Measurements from ENCODE around the gene B4GALT2. TPM values are rescaled to one million over a fixed set of nuclear protein-coding genes. Genes with fewer than 3 reads are reported as not detected.

Gene B4GALT2
- polyA plus RNA-seq, 1 of the 3 experiments (the other 2 are of a cell fraction): 48.0 TPM

GRCh38 chr1:43965316-43965715 is 13.7 kb upstream of the B4GALT2 start:
- Histone ChIP-seq H3K9me3 (no peaks in the 10 kb centered on the region), H3F3A (replicated peaks; ENCODE audit: insufficient read depth) (peaks cover 9% of the 10 kb centered on the region), H3K27ac (ENCODE audit: low read depth in 2 of 2, low read length in 1 of 2) (no peak overlapping the region), H3K36me3 (replicated peaks in 1 of 2; ENCODE audit: control insufficient read depth in 1 of 2, insufficient read depth in 2 of 2, low read length in 1 of 2) (peaks cover 0 to 39% of the 10 kb centered on the region in 2 experiments), H3K9ac (no peak overlapping the region), H3K4me3 (ENCODE audit: low read depth in 2 of 2, low read length in 1 of 2) (no peak overlapping the region), H3K27me3 (ENCODE audit: insufficient read depth) (no peaks in the 10 kb centered on the region), H3K79me2 (ENCODE audit: insufficient read depth) (peaks cover 4% of the 10 kb centered on the region), H3K9me2 (no peaks in the 10 kb centered on the region), H2AFZ (ENCODE audit: low read depth) (no peak overlapping the region), H3K4me1 (ENCODE audit: control insufficient read depth in 1 of 2, insufficient read depth in 2 of 2, low read depth in 1 of 2, low read length in 1 of 2) (peaks cover 0 to 2% of the 10 kb centered on the region in 2 experiments; a peak in 1 of 4 replicates), H4K20me1 (ENCODE audit: insufficient read depth) (no peaks in the 10 kb centered on the region), H3K4me2 (no peak overlapping the region)
- TF ChIP-seq USF2 (IDR thresholded peaks at IDR 0.05; ENCODE audit: borderline replicate concordance, low read depth, low read length) (no peak), PBX3 (IDR thresholded peaks at IDR 0.05) (no peak)
- ChIA-PET POLR2A (no interaction called here), CTCF (no interaction called here)
- WGBS (ENCODE audit: low lambda C conversion rate): 92% methylated on average over 2 of the region's 3 CpGs
- DNase-seq: no peak

GRCh38 chr1:43968348-43968948 is 10.6 kb upstream of the B4GALT2 start:
- no peaks in the 10 kb centered on the region for H4K20me1 ChIP-seq (ENCODE audit: insufficient read depth)
- H3K27me3 ChIP-seq (ENCODE audit: insufficient read depth): no peaks in the 10 kb centered on the region
- H3K36me3 ChIP-seq (replicated peaks in 1 of 2; ENCODE audit: control insufficient read depth in 1 of 2, insufficient read depth in 2 of 2, low read length in 1 of 2): peaks cover 0 to 38% of the 10 kb centered on the region in 2 experiments
- peaks cover 0 to 14% of the 10 kb centered on the region in 2 experiments; a peak in 1 of 4 replicates for H3K4me1 ChIP-seq (ENCODE audit: control insufficient read depth in 1 of 2, insufficient read depth in 2 of 2, low read depth in 1 of 2, low read length in 1 of 2)
- no peaks in the 10 kb centered on the region for H3K9me2 ChIP-seq
- H3K79me2 ChIP-seq (ENCODE audit: insufficient read depth): peaks cover 17% of the 10 kb centered on the region
- POLR2A ChIA-PET: no interaction called here
- H2AFZ ChIP-seq (ENCODE audit: low read depth): no peak overlapping the region
- no peak overlapping the region for H3K4me3 ChIP-seq (ENCODE audit: low read depth in 2 of 2, low read length in 1 of 2)
- no peak for DNase-seq
- no peak overlapping the region for H3K27ac ChIP-seq (ENCODE audit: low read depth in 2 of 2, low read length in 1 of 2)
- no peak overlapping the region for H3K4me2 ChIP-seq
- TF ChIP-seq REST (IDR thresholded peaks at IDR 0.05; ENCODE audit: low read depth, low read length) (peak; percentile 99), RXRA (IDR thresholded peaks at IDR 0.05; ENCODE audit: borderline replicate concordance, low read depth) (no peak), EP300 (IDR thresholded peaks at IDR 0.05; ENCODE audit: borderline replicate concordance in 1 of 2, low read depth in 1 of 2, low read length in 1 of 2) (no peak), GATA2 (CRISPR knock-in tag; IDR thresholded peaks at IDR 0.05) (no peak), SMC3 (IDR thresholded peaks at IDR 0.05; ENCODE audit: low read depth, low read length) (no peak)
- H3K9me3 ChIP-seq: no peaks in the 10 kb centered on the region
- no peak overlapping the region for H3K9ac ChIP-seq
- WGBS (ENCODE audit: low lambda C conversion rate): 84% methylated on average over 6 of the region's 6 CpGs
- peaks cover 9% of the 10 kb centered on the region for H3F3A ChIP-seq (replicated peaks; ENCODE audit: insufficient read depth)
- CTCF ChIA-PET: interaction anchor here (1.3 to 1.4 kb wide), 2 partner anchors 20 to 23 kb away, joined by 3 read pairs; no protein-coding TSS in a partner anchor
